ENCODE results near the gene ST6GALNAC1. TPM values are rescaled to one million over a fixed set of nuclear protein-coding genes. Genes with fewer than 3 reads are reported as not detected.
A peak's percentile ranks its signal among the peaks of the same experiment; 100 is the strongest.

Gene ST6GALNAC1
- total RNA-seq, 1 donor from 2014 or later: 0.75 TPM

DNA sequence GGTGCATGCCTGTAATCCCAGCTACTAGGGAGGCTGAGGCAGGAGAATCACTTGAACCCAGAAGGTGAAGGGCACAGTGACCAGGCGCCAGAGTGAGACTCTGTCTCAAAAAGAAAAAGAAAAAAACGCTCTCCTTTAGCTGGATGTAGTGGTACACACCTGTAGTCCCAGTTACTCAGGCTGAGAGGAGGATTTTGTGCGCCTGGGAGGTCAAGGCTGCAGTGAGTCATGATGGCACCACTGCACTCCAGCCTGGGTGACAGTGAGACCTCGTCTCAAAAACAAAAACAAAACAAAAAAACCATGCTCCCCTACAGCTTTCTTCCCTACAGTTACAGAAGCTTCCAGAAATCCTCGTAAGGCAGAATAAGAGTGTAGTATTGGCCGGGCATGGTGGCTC, 33.1 kb upstream of the ST6GALNAC1 start:
- ATAC-seq: no peak
- DNase-seq (ENCODE audit: low spot score): no peak

GRCh38 chr17:76675648-76676047, 32.1 kb upstream of the ST6GALNAC1 start:
- ATAC-seq (no peak), DNase-seq (ENCODE audit: low spot score) (no peak)

DNA sequence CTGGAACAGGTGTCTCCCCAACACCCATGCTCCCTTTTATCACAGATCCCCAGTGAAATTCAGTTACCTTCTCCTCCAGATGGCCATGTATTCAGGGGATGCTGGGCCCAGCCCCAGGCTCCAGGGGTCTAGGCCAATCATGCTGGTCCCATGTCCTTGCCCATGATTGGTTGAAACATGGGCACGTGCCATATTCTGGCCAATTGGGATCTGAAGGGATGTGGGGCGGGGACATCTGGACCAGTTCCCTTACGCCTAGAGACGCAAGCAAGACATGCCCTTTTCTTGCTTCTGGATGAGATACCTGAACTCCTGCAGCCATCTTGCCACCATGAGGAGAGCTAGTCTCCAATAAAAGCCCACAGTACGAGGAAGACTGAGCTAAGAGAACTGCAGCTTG, 31.0 kb upstream of the ST6GALNAC1 start:
- no peak for DNase-seq (ENCODE audit: low spot score)
- no peak for ATAC-seq

DNA sequence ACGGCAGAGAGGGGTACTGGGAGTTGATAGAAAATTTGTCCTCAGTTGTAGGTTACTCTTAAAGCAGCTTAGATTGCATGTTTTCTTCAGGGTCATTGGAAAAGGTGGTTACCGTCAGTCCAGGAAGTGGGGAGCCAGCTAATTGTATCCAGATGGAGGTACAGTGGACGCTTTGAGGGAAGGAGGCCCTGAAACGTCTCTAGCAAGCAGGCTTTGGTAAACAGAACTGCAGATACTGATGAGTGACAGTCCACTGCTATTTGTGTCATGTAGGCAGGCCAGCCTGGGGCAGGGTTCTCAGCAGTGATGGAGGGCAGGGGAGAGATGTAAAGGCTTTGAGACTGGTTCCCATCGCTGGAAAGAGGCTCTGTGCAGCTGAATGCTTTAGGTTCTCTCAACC, 30.2 kb upstream of the ST6GALNAC1 start:
- no peak for DNase-seq (ENCODE audit: low spot score)
- ATAC-seq: no peak

- no peak for ATAC-seq
- DNase-seq (ENCODE audit: low spot score): no peak
Measured at GRCh38 chr17:76672892-76673291, 29.3 kb upstream of the ST6GALNAC1 start.

DNA sequence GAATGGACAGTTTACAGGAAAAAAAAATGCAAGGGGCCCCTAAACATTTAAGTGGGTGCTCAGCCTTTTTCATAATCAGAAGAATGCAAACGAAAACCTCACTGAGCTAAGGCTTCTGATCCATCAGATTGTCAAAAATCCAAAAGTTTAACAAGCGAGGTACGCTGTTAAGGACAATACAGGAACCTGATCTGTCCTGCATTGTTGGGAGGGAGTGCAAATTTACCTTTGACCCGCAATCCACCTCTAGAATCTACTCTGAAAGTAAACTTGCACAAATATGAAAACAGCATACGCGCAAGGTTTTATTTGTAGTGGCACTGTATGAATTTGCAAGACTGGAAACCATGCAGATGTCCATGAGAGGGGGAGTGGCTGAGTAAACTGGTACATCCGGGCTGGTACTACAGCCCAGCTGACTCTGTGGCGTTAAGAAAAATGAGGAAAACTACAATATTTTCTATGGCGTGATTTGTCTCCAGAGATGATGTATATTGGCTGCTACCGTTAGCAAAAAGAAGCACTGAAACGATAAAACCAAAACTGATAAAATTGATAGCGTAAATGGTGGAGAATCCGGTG, 28.8 kb upstream of the ST6GALNAC1 start:
- no peak for DNase-seq (ENCODE audit: low spot score)
- ATAC-seq: peak; percentile 33

DNA sequence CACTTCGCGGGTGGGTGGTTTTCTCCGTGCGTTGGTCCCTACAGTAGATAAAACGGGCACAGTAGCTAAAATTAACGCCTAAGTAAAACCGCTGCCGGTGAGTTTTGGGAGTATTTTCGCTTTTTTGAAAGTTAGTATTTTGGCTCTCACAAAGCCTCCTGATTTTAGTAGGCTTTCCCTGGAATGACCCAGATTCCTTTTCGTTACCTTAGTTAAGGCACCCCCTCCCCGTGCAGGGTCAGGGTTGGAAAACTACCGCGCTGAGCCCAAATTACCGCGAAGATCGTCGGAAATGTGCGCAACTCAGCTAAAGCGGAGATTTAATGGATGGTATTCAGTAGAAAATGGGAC, 28.3 kb upstream of the ST6GALNAC1 start:
- ATAC-seq (peak; percentile 3), DNase-seq (ENCODE audit: low spot score) (no peak)

GRCh38 chr17:76671123-76671911, 27.8 kb upstream of the ST6GALNAC1 start:
- ATAC-seq (peak; percentile 97), DNase-seq (ENCODE audit: low spot score) (peak; percentile 100)

GRCh38 chr17:76670718-76671122, 27.2 kb upstream of the ST6GALNAC1 start:
- ATAC-seq: no peak

GRCh38 chr17:76670020-76670717, 26.6 kb upstream of the ST6GALNAC1 start:
- ATAC-seq: no peak
- no peak for DNase-seq (ENCODE audit: low spot score)

More at GRCh38 chr17:76670718-76671122, 27.2 kb upstream of the ST6GALNAC1 start:
- no peak for DNase-seq (ENCODE audit: low spot score)

- DNase-seq (ENCODE audit: low spot score) (no peak), ATAC-seq (no peak)
Measured at GRCh38 chr17:76667786-76668453, 24.4 kb upstream of the ST6GALNAC1 start.

GRCh38 chr17:76667491-76667755, 23.9 kb upstream of the ST6GALNAC1 start:
- DNase-seq (ENCODE audit: low spot score) (no peak), ATAC-seq (no peak)

- ATAC-seq: peak; percentile 14
- DNase-seq (ENCODE audit: low spot score): no peak
Measured at GRCh38 chr17:76660656-76661042, 17.1 kb upstream of the ST6GALNAC1 start.

GRCh38 chr17:76659928-76660655, 16.5 kb upstream of the ST6GALNAC1 start:
- DNase-seq (ENCODE audit: low spot score) (no peak), ATAC-seq (peak; percentile 85)

DNA sequence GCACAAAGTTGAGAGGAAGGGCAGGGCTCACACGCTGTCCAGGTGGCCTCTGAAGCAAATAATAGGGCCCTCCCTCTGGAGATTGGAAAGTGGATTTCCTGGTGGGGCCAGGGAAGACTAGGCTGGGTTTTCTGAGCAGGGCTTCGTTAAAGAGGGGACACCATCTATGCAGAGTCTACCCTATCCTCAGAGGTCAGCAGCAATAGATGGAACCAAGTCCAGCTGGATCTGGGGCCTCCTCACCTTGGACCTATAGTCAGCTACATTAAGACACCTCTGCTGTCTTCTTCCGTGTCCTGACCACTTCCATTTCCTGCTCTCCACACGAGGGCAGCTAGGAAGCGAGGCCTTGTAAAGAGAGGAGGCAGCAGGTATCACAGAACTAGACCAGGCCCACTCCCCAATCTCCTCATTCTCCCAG, 14.7 kb upstream of the ST6GALNAC1 start:
- ATAC-seq (no peak), DNase-seq (ENCODE audit: low spot score) (no peak)

DNA sequence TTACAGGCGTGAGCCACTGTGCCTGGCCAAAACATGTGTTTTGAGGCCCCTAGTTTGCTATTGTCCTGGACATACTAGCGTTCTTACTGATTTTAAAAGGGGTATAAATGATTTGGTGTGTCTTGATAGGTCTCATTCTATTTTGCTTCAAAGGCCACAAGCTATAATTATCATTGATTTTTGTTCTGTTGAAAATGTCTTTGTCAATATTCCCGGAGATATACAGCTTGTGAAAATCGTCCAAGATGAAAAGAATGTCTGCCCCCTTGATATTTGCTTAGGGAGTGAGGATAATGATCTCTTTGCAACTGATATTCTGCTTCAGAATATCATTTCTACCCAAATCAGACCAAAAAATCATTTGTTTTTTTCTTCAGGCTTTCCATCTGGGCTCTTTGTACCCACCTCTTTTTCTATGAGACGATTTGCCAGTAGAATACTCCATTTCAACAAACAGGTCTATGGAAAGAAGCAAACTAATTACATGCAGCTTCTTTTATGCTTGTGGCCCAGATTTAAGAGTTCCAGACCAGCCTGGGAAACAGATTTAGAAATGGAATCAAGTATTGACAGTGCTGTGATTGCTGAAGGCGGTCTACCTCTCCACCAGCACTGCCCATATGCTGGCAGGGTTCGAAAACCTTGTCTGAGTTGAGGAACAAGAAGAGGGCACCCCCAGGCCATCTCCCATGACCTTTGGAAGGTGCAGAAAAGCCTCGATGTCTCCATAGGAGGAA, 14.1 kb upstream of the ST6GALNAC1 start:
- DNase-seq (ENCODE audit: low spot score): no peak
- ATAC-seq: no peak

DNA sequence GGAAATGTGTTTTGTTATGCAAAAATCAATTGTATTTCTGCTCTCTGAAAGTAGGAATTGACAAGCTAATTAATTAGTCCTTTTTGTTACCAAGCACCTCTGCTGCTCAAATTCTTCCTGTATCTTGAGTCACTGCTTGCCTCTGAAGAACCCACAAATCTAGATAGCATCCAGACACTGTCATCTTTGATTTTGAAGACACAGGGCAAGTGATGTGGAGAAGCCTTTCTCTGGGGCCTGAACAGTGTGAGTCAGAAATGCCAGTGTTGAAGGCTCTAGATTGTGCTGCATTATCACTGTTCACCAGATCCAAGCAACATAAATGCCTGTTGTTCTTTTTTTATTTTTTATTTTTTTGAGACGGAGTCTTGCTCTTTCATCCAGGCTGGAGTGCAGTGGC, 10.9 kb upstream of the ST6GALNAC1 start:
- ATAC-seq (no peak), DNase-seq (ENCODE audit: low spot score) (no peak)

DNA sequence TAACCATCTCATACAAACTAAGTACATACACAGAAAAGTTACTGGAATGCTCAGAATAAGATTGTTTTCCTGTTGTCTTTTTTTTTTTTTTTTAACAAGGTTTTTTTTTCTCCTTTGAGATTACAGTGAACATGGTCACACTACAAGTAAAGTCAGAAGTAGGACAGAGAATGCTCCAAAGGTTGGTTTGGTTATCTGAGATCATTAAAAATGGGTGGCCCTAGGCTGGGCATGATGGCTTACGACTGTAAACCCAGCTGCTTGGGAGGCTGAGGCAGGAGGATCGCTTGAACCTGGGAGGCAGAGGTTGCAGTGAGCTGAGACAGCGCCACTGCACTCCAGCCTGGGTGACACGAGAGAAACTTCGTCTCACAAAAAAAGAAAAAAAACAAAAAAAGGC, 6.9 kb upstream of the ST6GALNAC1 start:
- DNase-seq (ENCODE audit: low spot score): no peak
- ATAC-seq: no peak

DNA sequence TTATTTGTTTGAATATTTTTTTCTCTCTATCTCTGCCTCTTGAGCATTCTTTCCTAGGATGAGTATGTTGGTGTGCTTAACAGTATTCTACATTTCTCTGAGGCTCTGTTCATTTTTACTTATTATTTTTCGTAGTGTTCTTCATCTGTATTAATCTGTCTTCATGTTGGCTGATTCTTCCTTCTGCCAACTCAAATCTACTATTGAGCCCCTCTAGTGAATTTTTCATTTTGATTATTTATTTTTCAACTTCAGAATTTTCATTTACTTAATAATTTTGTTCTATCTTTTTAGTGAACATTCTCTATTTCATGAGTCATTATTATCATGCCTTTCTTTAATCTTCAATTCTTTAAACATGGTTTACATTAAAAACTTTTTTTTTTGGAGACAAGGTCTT, 3.2 kb upstream of the ST6GALNAC1 start:
- no peak for DNase-seq (ENCODE audit: low spot score)
- no peak for ATAC-seq

- DNase-seq (ENCODE audit: low spot score): no peak
- no peak for ATAC-seq
Measured at GRCh38 chr17:76645481-76645880, 1.9 kb upstream of the ST6GALNAC1 start.
